IMR-90 (cell line): ENCODE measurements around the gene RAB3C. TPM values are rescaled to one million over a fixed set of nuclear protein-coding genes. Genes with fewer than 3 reads are reported as not detected.

Experiments used
- ATAC-seq: fragments of 200-7000 bp; cut with Tn5 transposase; 2 replicates; pipeline ENCODE4 v1.9.1; 2020; ENCODE audit warnings: low read depth, mild to moderate bottlenecking, moderate library complexity
- BruUV-seq: library from RNA; stranded (reverse); fragments of 400-500 nt; replicated peaks from 2 replicates; lab custom pipeline; 2021; lab: Mats Ljungman, UMichigan
- CTCF ChIA-PET: fragments of 300-600 bp; formaldehyde crosslinking; extraction: SDS; loops from one replicate; lab custom pipeline; 2021; ENCODE audit warnings: antibody characterized with exemption; lab: Yijun Ruan, JAX
- POLR2A ChIA-PET: fragments of 300-600 bp; sonication (Branson Sonifier 250); formaldehyde crosslinking; loops from one replicate; lab custom pipeline; 2022; ENCODE audit warnings: antibody characterized with exemption; ENCODE audit not compliant: unreplicated experiment; lab: Charles Lee
- DNase-seq: peaks from one replicate; pipeline ENCODE4 v3.0.0; 2013
- H2AFZ ChIP-seq: replicated peaks from 2 replicates; pipeline ENCODE3; 2013; ENCODE audit warnings: low read length, mild to moderate bottlenecking; ENCODE audit not compliant: poor library complexity
- H2AK5ac ChIP-seq: 2 replicates; pipeline ENCODE4 v1.6.1; 2013; ENCODE audit warnings: low read depth, low read length, inconsistent platforms
- H2AK9ac ChIP-seq: replicated peaks from 2 replicates; pipeline ENCODE3; 2013; ENCODE audit warnings: mild to moderate bottlenecking, low read depth, low read length, moderate library complexity; ENCODE audit not compliant: poor library complexity
- H2BK120ac ChIP-seq: 2 replicates; pipeline ENCODE4 v1.6.1; 2013; ENCODE audit warnings: low read depth, low read length, inconsistent platforms
- H2BK15ac ChIP-seq: 3 replicates; pipeline ENCODE4 v1.6.1; 2013; ENCODE audit warnings: low read depth, low read length, inconsistent platforms
- H2BK20ac ChIP-seq: 2 replicates; pipeline ENCODE4 v1.6.1; 2013; ENCODE audit warnings: low read depth, mild to moderate bottlenecking, inconsistent platforms, low read length, moderate library complexity
- H2BK5ac ChIP-seq: 2 replicates; pipeline ENCODE4 v1.6.1; 2013; ENCODE audit warnings: mild to moderate bottlenecking, low read depth, low read length, inconsistent platforms; ENCODE audit not compliant: poor library complexity, severe bottlenecking
- H3K14ac ChIP-seq: replicated peaks from 2 replicates; pipeline ENCODE4 v1.6.1; 2013; ENCODE audit warnings: low read depth, low read length, inconsistent platforms
- H3K18ac ChIP-seq: 2 replicates; pipeline ENCODE4 v1.6.1; 2013; ENCODE audit warnings: low read depth, low read length, control low read depth
- H3K23ac ChIP-seq: 2 replicates; pipeline ENCODE4 v1.6.1; 2013; ENCODE audit warnings: low read depth, low read length, inconsistent platforms
- H3K27ac ChIP-seq: 2 replicates; pipeline ENCODE4 v1.5.1; 2013; ENCODE audit warnings: mild to moderate bottlenecking, control low read depth, low read length; ENCODE audit not compliant: insufficient read depth
- H3K27me3 ChIP-seq: 2 replicates; pipeline ENCODE4 v1.6.1; 2013; ENCODE audit warnings: low read length; ENCODE audit not compliant: control insufficient read depth, insufficient read depth
- H3K36me3 ChIP-seq: 2 replicates; pipeline ENCODE4 v1.6.1; 2013; ENCODE audit warnings: low read length, mixed read lengths; ENCODE audit not compliant: control insufficient read depth, insufficient read depth
- H3K4ac ChIP-seq: 2 replicates; pipeline ENCODE4 v1.6.1; 2013; ENCODE audit warnings: low read depth, low read length, inconsistent platforms
- H3K4me1 ChIP-seq: 2 replicates; pipeline ENCODE4 v1.6.1; 2013; ENCODE audit warnings: low read length, mixed read lengths; ENCODE audit not compliant: control insufficient read depth, insufficient read depth
- H3K4me2 ChIP-seq: 2 replicates; pipeline ENCODE4 v1.6.1; 2013; ENCODE audit warnings: low read depth, mild to moderate bottlenecking, control low read depth, low read length, moderate library complexity
- H3K4me3 ChIP-seq: 2 replicates; pipeline ENCODE4 v1.5.1; 2013; ENCODE audit warnings: low read depth, mild to moderate bottlenecking, control low read depth, low read length, moderate library complexity; ENCODE audit not compliant: insufficient read depth
- H3K56ac ChIP-seq: 2 replicates; pipeline ENCODE4 v1.6.1; 2013; ENCODE audit warnings: low read length, inconsistent platforms; ENCODE audit not compliant: insufficient read depth; ENCODE audit errors: extremely low read depth
- H3K79me1 ChIP-seq, 2 experiments: 2 replicates each; pipeline ENCODE4 v1.6.1; 2013; ENCODE audit warnings: low read length in 2 of 2, inconsistent platforms in 1 of 2, low read depth in 1 of 2
- H3K9ac ChIP-seq: 2 replicates; pipeline ENCODE4 v1.6.1; 2013; ENCODE audit warnings: low read depth, low read length, control low read depth
- H3K9me1 ChIP-seq: 2 replicates; pipeline ENCODE4 v1.6.1; 2013; ENCODE audit warnings: low read length, inconsistent platforms; ENCODE audit not compliant: insufficient read depth
- H3K9me3 ChIP-seq: 2 replicates; pipeline ENCODE4 v1.6.1; 2013; ENCODE audit warnings: low read length; ENCODE audit not compliant: control insufficient read depth, insufficient read depth
- H4K20me1 ChIP-seq: 2 replicates; pipeline ENCODE4 v1.6.1; 2013; ENCODE audit warnings: low read length, inconsistent platforms; ENCODE audit not compliant: insufficient read depth
- H4K5ac ChIP-seq: 2 replicates; pipeline ENCODE4 v1.6.1; 2013; ENCODE audit warnings: mild to moderate bottlenecking, low read depth, low read length, control low read depth
- H4K8ac ChIP-seq, 2 experiments: 2 replicates each; pipeline ENCODE4 v1.6.1; 2013; ENCODE audit warnings: low read depth in 2 of 2, low read length in 2 of 2, control low read depth in 1 of 2, inconsistent platforms in 1 of 2
- H4K91ac ChIP-seq: 2 replicates; pipeline ENCODE4 v1.6.1; 2013; ENCODE audit warnings: low read depth, low read length, inconsistent platforms; ENCODE audit not compliant: insufficient read depth
- MAZ ChIP-seq: IDR thresholded peaks from 2 replicates; pipeline ENCODE4 v1.6.1; 2012; ENCODE audit warnings: low read depth, mild to moderate bottlenecking, low read length, improper control_type of control experiment, moderate library complexity, borderline replicate concordance
- NFE2L2 ChIP-seq: fragments of 150-350 bp; IDR thresholded peaks from 2 replicates; pipeline ENCODE4 v1.6.1; 2016; ENCODE audit warnings: low read depth, mild to moderate bottlenecking, low read length
- POLR2A ChIP-seq: IDR thresholded peaks from 2 replicates; pipeline ENCODE4 v1.6.1; 2012; ENCODE audit warnings: mild to moderate bottlenecking, low read depth, low read length
- WGBS, 2 experiments: methylation state at CpG; one replicate each; pipeline versions ENCODE4 v1.1.5 to v1.1.7; 2013; ENCODE audit warnings: missing lambda C conversion rate in 2 of 2; ENCODE audit not compliant: insufficient read length in 1 of 2; ENCODE audit errors: extremely low coverage in 2 of 2; 5-methylcytosine and 5-hydroxymethylcytosine counted together
- dilution Hi-C: fragments of 300-500 bp; cut with HindIII; formaldehyde crosslinking; loops from one replicate; pipeline ENCODE4 v1.14.3; 2018; ENCODE audit warnings: low sequenced_read_pairs; ENCODE audit not compliant: unreplicated experiment
- in situ Hi-C: fragments of 300-500 bp; cut with MboI; formaldehyde crosslinking; loops from 3 replicates; pipeline ENCODE4 v1.14.3; 2019; ENCODE audit warnings: low sequenced_read_pairs, inconsistent platforms, mixed read lengths
- intact Hi-C: fragments of 100-400 bp; cut with micrococcal nuclease; formaldehyde crosslinking; loops from 2 replicates; pipeline ENCODE4 v1.10.0; 2022
- polyA plus RNA-seq, 3 experiments: library from polyadenylated mRNA; depleted of rRNA; stranded (reverse); fragments of >200 nt; gene quantifications; 2 replicates each; pipeline ENCODE4 v1.2.3, GENCODE V29; 2012; ENCODE audit warnings: low replicate concordance in 1 of 3
- total RNA-seq: library from RNA; depleted of rRNA; stranded (reverse); fragments of >200 nt; gene quantifications from 2 replicates; pipeline ENCODE4 v1.2.3, GENCODE V29; 2012

RAB3C gene
- total and polyA plus RNA-seq, 2 of the 4 experiments (the other 2 are of a cell fraction) = not detected

DNA sequence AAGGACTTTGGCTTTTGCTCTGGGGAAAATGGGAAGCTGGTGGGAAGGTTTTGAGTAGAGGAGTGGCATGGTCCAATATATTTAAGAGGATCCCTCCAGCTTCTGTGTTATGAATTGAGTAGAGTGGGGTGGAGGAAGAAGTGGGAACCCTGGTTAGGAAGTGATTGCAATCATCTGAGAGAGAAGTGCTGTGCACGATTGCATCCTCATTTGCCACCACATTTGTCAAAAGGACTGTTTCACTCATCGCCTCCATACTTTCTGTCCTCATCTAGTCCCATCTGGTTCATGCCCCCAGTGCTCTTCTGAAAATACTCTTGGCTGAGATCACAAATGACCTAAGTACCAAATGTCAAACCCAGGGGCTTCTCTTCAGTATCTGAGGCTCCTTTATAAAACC, 192.1 kb downstream of the RAB3C start:
- no peaks in the 10 kb centered on the region for H4K20me1 ChIP-seq
- no peak overlapping the region for H4K91ac ChIP-seq
- no peaks in the 10 kb centered on the region for H3K79me1 ChIP-seq
- no peaks in the 10 kb centered on the region; the same call in 1 of the 2 replicates for H3K27me3 ChIP-seq
- H2BK20ac ChIP-seq = no peak overlapping the region
- no peak overlapping the region for H3K14ac ChIP-seq
- POLR2A ChIA-PET = no interaction called here
- H2BK15ac ChIP-seq = no peak overlapping the region
- no peak overlapping the region for H2AFZ ChIP-seq
- no peak overlapping the region for H3K18ac ChIP-seq
- H2AK9ac ChIP-seq = no peak overlapping the region
- TF ChIP-seq POLR2A (no peak), NFE2L2 (no peak), MAZ (no peak)
- H4K8ac ChIP-seq = no peak overlapping the region
- no peaks in the 10 kb centered on the region for H3K4me1 ChIP-seq
- ATAC-seq (no peak), DNase-seq (no peak)
- H3K9ac ChIP-seq = no peak overlapping the region
- no peak overlapping the region for H3K23ac ChIP-seq
- H3K9me1 ChIP-seq = no peaks in the 10 kb centered on the region
- dilution Hi-C loops = no loop called here
- in situ Hi-C loops = no loop called here
- 100% methylated on average over 1 of the region's 2 CpGs; no CpG with 5 or more reads in 1 of the 2 experiments for WGBS, 2 experiments
- H3K4me3 ChIP-seq = no peak overlapping the region
- no peak overlapping the region for H4K5ac ChIP-seq
- CTCF ChIA-PET = no interaction called here
- no peak overlapping the region for H2BK5ac ChIP-seq
- H3K4me2 ChIP-seq = no peak overlapping the region
- no peak overlapping the region for H2AK5ac ChIP-seq
- no peak overlapping the region for H3K27ac ChIP-seq
- intact Hi-C loops = loop anchor here (5.0 kb wide), 1 partner anchor 47 kb away; no protein-coding TSS in a partner anchor
- H2BK120ac ChIP-seq = no peak overlapping the region
- H3K56ac ChIP-seq = no peak overlapping the region
- no peak overlapping the region for H3K4ac ChIP-seq
- H3K36me3 ChIP-seq = no peaks in the 10 kb centered on the region
- no peaks in the 10 kb centered on the region for H3K9me3 ChIP-seq
- BruUV-seq = no TSS peak
